GM13977 (cell line): Measurements from ENCODE around the gene CACNA1B.

ENCODE experiments used
- DNase-seq: peaks from one replicate; pipeline ENCODE4 v3.0.0; 2012; ENCODE audit warnings: low spot score
- in situ Hi-C: fragments of 300-500 bp; cut with MboI; formaldehyde crosslinking; loops from one replicate; pipeline ENCODE4 v1.12.0; 2022; ENCODE audit warnings: low sequenced_read_pairs, low pct_unique_long_range_greater_than_20kb, mixed read lengths, inconsistent platforms; ENCODE audit not compliant: unreplicated experiment
- TF ChIP-seq, protein P1 (sequence below): IDR thresholded peaks from 2 replicates; pipeline ENCODE4 v1.5.1; 2012; ENCODE audit warnings: mild to moderate bottlenecking, control low read depth; ENCODE audit not compliant: insufficient read depth; ENCODE audit errors: extremely low read depth, missing control alignments

Gene CACNA1B

DNA sequence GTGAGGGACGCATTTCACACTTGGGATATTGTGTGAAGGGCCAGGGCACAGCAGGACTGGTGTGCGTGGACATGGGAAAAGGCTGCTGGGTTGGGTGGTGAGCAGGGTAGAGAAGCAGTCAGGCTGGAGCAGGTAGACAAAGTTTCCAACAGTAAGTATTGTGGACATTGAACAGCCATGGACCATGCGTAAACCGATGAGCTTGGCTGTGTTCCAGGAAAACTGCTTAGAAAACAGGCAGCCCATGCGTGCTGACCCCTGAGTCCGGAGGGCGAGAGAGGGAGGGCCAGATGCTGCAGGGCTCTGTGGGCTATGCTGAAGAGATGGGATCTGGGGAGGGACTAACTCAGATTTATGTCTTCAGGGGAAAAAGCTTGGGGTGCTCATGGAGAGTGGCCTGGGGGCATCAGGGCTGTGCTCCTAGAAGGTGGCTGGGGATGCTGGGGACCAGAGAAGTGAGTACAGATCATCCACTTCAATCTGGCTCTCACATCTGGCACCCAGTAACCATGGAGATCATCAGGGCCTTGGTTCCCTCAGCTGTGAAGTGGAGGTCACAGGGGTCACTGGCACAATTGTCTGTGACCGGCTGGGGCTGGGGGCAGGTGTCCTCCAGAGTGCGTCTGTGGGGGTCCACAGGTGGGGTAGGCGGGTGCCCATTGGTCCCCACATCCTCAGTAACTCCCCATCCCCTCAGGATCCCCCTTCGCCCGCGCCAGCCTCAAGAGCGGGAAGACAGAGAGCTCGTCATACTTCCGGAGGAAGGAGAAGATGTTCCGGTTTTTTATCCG is 93.3 kb downstream of the CACNA1B start:
- DNase-seq, result no peak
- TF ChIP-seq, protein P1, sequence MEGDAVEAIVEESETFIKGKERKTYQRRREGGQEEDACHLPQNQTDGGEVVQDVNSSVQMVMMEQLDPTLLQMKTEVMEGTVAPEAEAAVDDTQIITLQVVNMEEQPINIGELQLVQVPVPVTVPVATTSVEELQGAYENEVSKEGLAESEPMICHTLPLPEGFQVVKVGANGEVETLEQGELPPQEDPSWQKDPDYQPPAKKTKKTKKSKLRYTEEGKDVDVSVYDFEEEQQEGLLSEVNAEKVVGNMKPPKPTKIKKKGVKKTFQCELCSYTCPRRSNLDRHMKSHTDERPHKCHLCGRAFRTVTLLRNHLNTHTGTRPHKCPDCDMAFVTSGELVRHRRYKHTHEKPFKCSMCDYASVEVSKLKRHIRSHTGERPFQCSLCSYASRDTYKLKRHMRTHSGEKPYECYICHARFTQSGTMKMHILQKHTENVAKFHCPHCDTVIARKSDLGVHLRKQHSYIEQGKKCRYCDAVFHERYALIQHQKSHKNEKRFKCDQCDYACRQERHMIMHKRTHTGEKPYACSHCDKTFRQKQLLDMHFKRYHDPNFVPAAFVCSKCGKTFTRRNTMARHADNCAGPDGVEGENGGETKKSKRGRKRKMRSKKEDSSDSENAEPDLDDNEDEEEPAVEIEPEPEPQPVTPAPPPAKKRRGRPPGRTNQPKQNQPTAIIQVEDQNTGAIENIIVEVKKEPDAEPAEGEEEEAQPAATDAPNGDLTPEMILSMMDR, result no peak
- in situ Hi-C loops, result no loop called here

DNA sequence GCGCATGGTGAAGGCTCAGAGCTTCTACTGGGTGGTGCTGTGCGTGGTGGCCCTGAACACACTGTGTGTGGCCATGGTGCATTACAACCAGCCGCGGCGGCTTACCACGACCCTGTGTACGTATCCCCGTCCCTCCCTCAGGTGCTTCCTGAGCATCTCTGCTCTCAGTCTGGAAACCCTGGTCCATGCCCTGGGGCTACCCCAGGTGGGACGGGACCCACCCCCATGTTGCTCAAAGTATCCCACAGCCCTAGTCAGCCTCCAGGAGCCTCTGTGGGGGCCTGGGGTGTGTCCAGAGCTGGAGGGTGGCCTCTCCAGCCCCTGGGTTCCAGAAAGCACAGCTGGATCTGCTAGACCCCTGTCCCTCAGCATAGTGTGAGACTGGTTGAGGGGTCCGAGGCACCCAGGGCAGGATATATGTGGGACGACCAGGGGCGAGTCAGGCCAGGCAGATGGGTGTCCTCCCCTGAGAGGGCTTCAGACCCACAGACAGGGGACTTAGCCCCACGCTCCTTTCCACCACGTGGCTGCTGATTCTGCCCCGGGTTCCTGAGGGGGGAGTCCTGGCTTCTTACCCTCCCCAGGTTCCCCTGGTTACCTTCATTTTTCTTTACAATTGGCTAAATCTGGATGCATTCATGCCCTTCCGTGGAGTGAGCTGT is 94.0 kb downstream of the CACNA1B start:
- DNase-seq, result no peak
- in situ Hi-C loops, result no loop called here

DNA sequence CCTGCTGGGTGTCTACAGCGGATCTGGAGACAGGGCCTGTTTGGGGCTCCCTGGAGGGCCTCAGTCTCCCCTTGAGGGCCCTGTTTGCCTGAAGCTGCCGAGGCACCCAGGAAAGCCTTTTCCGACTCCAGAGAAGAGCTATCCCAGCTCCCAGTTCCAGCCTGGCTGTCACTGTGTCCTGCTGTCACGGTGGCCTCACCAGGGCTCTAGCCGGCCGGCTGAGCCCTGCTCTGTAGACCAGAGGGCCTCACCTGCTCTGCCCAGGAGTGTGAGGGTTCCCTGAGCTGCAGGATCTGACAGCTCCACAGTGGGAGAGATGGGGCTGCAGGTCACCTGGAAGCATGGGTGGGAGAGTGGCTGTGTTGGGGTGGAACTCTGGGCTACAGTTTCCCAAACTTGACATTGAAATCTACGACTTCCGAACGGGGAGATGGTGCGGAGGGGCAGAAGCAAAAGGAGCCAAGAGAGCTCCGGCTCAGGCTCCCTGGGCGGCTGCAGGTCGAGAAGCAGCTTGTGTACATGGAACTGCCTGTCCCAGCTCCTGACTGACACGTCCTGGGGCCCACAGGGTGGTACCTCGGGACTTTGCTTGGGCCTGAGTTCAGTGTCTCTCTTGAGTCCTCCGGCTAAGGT is 94.9 kb downstream of the CACNA1B start:
- TF ChIP-seq, protein P1, result no peak
- in situ Hi-C loops, result no loop called here
- DNase-seq, result no peak

More for the DNA sequence above, 94.0 kb downstream of the CACNA1B start:
- TF ChIP-seq, protein P1, result no peak

- TF ChIP-seq, protein P1, result no peak
- in situ Hi-C loops, result no loop called here
Measured at GRCh38 chr9:137972988-137973470, 95.4 kb downstream of the CACNA1B start.

GRCh38 chr9:137973829-137974416 is 96.3 kb downstream of the CACNA1B start:
- in situ Hi-C loops, result no loop called here
- TF ChIP-seq, protein P1, result no peak
- no peak for DNase-seq

More at GRCh38 chr9:137972988-137973470, 95.4 kb downstream of the CACNA1B start:
- no peak for DNase-seq
